GM12873 (cell line): ENCODE data around the gene RYR3.

Source experiments
- TF ChIP-seq, protein P1 (sequence below): IDR thresholded peaks from 2 replicates; pipeline ENCODE4 v1.5.1; 2012; ENCODE audit warnings: low read depth, mild to moderate bottlenecking, moderate library complexity, low read length, control low read depth; ENCODE audit not compliant: insufficient read depth; ENCODE audit errors: missing control alignments

Gene RYR3

DNA sequence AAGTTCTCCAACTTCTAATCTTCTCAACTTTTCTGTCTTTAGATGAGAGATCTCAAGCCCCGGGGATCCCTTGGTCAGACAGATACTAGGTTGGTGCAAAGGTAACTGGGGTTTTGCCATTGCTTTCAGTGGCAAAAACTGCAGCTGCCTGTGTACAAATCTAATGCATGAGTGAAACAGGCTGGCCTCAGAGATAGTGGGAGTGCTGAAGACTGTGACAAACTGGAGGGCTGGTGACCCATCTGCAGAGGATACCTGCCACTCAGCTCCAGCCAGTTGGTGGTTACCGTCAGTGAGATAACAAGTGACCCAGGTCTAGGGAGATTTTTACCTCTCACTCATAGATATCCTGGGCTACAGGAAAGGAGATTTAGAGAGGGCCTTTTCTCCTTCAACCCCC is 85.7 kb downstream of the RYR3 start:
- TF ChIP-seq, protein P1, sequence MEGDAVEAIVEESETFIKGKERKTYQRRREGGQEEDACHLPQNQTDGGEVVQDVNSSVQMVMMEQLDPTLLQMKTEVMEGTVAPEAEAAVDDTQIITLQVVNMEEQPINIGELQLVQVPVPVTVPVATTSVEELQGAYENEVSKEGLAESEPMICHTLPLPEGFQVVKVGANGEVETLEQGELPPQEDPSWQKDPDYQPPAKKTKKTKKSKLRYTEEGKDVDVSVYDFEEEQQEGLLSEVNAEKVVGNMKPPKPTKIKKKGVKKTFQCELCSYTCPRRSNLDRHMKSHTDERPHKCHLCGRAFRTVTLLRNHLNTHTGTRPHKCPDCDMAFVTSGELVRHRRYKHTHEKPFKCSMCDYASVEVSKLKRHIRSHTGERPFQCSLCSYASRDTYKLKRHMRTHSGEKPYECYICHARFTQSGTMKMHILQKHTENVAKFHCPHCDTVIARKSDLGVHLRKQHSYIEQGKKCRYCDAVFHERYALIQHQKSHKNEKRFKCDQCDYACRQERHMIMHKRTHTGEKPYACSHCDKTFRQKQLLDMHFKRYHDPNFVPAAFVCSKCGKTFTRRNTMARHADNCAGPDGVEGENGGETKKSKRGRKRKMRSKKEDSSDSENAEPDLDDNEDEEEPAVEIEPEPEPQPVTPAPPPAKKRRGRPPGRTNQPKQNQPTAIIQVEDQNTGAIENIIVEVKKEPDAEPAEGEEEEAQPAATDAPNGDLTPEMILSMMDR: no peak

DNA sequence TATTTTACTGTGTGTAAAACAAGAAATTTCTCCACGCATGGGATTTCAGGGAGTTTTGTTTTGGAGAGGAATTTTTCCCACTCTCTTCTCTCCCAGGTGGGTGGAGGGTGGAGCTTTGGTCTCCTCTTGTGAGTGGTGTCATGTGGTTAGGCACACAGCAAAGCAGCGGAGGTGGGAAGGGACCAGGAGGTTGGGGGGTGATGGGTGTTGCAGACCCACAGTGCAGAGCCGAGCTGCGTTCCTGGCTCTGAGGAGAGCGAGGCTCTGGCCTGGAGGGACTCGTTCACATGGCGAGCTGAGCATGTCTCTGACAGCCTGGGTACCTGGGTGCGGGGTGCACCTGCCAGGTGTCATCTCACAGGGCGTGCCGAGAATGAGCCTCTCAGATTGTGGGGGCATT is 87.8 kb downstream of the RYR3 start:
- TF ChIP-seq, protein P1: no peak

DNA sequence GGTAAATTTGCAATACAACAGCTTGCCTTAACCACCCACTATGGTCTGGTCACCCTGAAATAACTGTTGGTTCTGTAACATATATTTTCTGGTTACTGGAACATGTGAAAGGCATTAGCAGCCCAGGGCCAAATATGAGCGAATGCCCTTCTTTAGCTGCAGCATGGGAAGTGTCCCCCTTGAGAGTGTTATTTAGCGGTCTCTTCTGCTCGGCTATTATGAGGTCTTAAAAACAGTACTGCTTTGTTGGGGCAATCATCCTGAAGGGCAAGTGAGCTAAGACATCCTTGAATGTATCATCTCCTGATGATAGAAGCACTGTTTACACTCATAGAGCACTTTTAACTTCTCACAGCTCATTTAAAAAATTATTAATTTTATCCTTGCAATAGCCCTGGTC is 90.2 kb downstream of the RYR3 start:
- TF ChIP-seq, protein P1: no peak

DNA sequence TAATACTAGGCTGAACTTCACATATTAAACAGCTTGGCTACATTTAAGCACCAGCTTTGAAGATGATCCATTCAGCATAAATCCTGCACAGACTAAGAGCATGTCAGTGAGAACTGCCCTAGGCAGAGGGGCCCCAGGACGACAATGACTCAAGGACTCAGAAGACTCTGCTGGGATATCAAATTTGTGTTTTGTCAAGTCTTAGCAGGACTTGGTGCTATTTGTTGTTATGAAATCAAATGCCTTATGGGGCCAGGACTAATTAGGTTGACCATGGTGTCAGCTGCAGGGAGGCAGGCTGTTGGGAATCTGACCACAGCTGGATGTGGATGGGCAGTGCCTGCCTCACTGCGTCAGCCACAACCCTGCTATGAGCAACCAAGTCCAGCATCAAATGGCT is 91.8 kb downstream of the RYR3 start:
- TF ChIP-seq, protein P1: no peak

DNA sequence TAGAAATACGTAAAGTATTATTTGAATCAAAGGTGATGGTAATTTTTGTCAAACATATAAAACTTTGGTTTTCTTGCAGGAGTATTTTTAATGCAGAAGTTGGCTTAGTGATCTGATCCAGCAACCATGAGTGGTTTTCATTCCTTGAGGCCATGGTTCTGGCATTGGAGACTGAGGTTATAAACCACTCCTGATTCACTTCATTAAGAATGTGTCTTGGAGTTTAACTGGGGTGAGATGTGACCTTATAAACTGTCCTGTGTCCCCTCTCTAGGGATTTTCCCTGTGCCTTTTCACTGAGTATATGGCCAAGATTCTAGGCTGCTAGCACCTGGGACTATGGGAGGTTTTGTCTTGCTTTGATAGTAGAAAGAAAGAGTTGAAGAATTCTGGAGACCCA is 94.3 kb downstream of the RYR3 start:
- TF ChIP-seq, protein P1: no peak

DNA sequence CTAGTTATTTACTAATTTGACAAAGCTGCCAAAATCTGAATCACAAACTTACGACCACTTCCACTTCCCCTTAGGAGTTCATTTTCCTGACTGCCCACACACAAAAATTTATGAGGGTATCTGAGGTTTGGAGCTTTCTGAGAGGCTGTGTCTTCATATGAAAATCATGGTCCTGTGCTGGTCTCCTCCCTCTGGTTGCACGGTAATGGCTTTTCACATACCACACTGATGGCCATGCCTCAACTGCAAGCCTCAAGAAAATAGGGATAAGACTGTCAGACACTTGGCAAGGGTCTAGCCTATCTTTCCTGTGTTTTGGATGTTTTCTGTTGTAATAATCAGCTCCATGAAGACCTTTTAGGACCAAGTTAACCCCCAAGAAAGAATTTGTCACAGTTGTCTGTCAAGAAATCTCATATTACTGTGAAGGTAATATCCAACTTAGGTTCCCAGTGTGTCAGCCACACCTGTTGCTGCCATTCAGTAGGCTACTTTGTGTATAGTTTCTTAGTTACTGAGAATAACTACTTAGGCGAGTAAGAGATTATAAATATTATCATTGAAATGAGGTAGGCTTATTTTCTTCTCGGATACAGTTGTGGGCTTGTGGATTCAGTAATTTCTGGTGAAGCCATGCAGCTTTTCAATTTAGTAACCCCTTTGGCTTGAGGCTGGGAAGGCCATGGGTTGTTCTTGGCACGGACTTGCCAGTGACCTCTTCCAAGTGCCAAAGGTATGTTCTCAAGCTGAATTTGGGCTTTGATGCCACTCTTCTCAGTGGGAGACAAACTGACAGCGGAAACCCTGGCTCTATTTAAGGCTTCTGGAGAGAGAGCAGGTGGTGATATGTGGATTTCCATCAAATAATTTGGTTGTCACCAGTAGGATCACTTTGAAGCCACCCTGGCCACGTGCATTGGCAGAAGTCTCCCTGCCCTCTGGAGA is 101.1 kb downstream of the RYR3 start:
- TF ChIP-seq, protein P1: no peak

DNA sequence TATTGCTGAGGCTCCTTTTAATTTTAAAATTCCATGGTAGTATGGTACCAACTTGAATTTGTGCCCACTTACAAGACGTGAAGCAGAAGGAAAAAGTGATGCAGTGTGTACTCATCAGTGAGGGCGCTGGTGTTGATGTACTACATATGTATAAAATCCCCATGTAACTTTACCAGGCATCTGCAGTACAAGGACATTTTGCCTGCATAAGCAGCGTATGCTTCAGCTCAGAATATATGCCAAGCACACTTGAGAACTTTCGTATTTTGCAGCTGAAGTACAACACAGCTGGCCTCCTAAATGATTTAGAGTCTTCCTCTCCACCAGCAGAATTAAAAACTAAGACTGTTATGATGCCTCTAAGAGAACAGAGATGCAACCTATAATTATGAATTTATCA is 108.9 kb downstream of the RYR3 start:
- TF ChIP-seq, protein P1: no peak
